Osteocyte (in vitro differentiated cells): ENCODE data around the gene KCNIP4. TPM values are rescaled to one million over a fixed set of nuclear protein-coding genes. Genes with fewer than 3 reads are reported as not detected.

ENCODE experiments used
- DNase-seq: peaks from one replicate; pipeline ENCODE4 v3.0.0; 2021; ENCODE audit warnings: mixed read lengths; ENCODE audit not compliant: unreplicated experiment; ENCODE audit errors: extremely low spot score
- H3K27ac Mint-ChIP-seq: one replicate; pipeline ENCODE4 v1.8.0; 2021; ENCODE audit warnings: mild to moderate bottlenecking, mixed read lengths; ENCODE audit not compliant: unreplicated experiment
- H3K27me3 Mint-ChIP-seq: one replicate; pipeline ENCODE4 v1.8.0; 2021; ENCODE audit warnings: mixed read lengths; ENCODE audit not compliant: unreplicated experiment
- H3K36me3 Mint-ChIP-seq: one replicate; pipeline ENCODE4 v1.8.0; 2021; ENCODE audit warnings: mixed read lengths; ENCODE audit not compliant: unreplicated experiment
- H3K4me1 Mint-ChIP-seq: one replicate; pipeline ENCODE4 v1.8.0; 2021; ENCODE audit warnings: mixed read lengths; ENCODE audit not compliant: unreplicated experiment
- H3K4me3 Mint-ChIP-seq: one replicate; pipeline ENCODE4 v1.8.0; 2021; ENCODE audit warnings: mild to moderate bottlenecking, moderate library complexity, mixed read lengths; ENCODE audit not compliant: unreplicated experiment
- H3K9me3 Mint-ChIP-seq: one replicate; pipeline ENCODE4 v1.8.0; 2021; ENCODE audit warnings: mixed read lengths; ENCODE audit not compliant: unreplicated experiment
- total RNA-seq: library from RNA; stranded (reverse); gene quantifications from 2 replicates; pipeline ENCODE4 v1.2.1, GENCODE V29; 2021
- TF ChIP-seq, protein P1 (sequence below): fragments of 200-600 bp; sonication (generic); IDR thresholded peaks from 2 replicates; pipeline ENCODE4 v1.5.0; 2021; ENCODE audit warnings: antibody characterized with exemption, mild to moderate bottlenecking, moderate library complexity

The KCNIP4 gene
- total RNA-seq, 1 donor from 2014 or later, result 0.24 TPM

DNA sequence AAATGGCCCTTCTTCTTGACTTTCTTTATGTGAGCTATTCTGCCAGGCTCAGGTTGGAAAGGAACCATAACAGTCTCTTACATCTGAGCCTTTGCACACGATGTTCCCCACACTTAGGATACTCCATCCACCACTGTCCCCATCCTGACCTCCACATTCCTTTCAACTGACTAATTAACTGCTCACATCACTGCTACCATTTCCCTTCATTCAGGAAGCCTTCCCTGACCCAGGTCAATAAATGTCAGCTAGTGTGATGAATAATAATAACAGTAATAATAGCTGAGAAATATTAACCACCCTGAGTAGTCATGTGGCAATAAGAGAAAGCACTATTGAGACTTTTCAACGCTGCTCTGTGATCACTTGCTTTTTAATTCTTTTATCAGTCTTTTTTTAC, 291.7 kb downstream of the KCNIP4 start:
- H3K4me1 Mint-ChIP-seq, result no peaks in the 10 kb centered on the region
- no peak overlapping the region for H3K4me3 Mint-ChIP-seq
- TF ChIP-seq, protein P1, sequence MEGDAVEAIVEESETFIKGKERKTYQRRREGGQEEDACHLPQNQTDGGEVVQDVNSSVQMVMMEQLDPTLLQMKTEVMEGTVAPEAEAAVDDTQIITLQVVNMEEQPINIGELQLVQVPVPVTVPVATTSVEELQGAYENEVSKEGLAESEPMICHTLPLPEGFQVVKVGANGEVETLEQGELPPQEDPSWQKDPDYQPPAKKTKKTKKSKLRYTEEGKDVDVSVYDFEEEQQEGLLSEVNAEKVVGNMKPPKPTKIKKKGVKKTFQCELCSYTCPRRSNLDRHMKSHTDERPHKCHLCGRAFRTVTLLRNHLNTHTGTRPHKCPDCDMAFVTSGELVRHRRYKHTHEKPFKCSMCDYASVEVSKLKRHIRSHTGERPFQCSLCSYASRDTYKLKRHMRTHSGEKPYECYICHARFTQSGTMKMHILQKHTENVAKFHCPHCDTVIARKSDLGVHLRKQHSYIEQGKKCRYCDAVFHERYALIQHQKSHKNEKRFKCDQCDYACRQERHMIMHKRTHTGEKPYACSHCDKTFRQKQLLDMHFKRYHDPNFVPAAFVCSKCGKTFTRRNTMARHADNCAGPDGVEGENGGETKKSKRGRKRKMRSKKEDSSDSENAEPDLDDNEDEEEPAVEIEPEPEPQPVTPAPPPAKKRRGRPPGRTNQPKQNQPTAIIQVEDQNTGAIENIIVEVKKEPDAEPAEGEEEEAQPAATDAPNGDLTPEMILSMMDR, result no peak
- no peaks in the 10 kb centered on the region for H3K9me3 Mint-ChIP-seq
- DNase-seq, result no peak
- H3K27me3 Mint-ChIP-seq, result no peaks in the 10 kb centered on the region
- H3K27ac Mint-ChIP-seq, result no peak overlapping the region
- no peaks in the 10 kb centered on the region for H3K36me3 Mint-ChIP-seq

- Mint-ChIP-seq H3K4me1 (no peaks in the 10 kb centered on the region), H3K27me3 (no peaks in the 10 kb centered on the region), H3K9me3 (no peaks in the 10 kb centered on the region), H3K36me3 (no peaks in the 10 kb centered on the region), H3K4me3 (no peak overlapping the region), H3K27ac (no peak overlapping the region)
- no peak for DNase-seq
- TF ChIP-seq, protein P1, result no peak
These were observed 293.5 kb downstream of the KCNIP4 start for GRCh38 chr4:21655031-21655430.

- Mint-ChIP-seq H3K27ac (no peak overlapping the region), H3K36me3 (no peaks in the 10 kb centered on the region)
- TF ChIP-seq, protein P1, result no peak
These were observed 295.9 kb downstream of the KCNIP4 start for GRCh38 chr4:21652508-21653231.

DNA sequence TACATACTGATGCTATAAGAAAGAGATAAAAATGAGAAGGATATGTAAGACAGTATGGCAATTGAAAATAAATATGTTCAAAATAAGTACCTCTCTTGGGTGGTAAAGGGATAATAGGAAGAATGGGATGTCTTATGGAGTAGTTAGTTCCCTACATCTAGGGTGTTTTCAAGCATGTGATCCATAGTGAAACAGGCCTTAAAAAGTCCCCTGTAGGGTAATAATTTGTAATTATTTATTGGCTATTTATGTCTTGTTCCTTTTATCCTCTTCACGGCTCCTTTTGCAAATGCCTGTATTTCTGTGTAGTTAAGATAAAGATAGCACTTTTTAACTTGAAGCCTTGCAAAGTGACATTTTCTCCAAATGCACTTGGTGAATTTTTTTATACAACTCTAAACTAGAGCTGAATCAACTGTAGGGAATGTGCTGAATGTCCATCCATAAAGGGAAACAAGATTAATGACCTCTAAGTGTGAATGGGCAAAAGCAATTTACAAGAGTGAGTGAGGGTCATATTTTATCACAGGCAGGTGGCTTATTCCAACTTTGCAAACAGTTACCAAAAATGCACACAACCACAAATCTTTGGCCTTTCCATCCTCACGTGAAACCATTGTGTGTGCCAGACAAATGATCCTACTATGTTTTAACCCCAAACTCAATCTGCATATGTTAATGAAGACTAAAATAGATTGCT, 299.0 kb downstream of the KCNIP4 start:
- TF ChIP-seq, protein P1, result no peak
- no peak for DNase-seq
- Mint-ChIP-seq H3K9me3 (no peaks in the 10 kb centered on the region), H3K27me3 (no peaks in the 10 kb centered on the region), H3K4me3 (no peak overlapping the region), H3K4me1 (no peaks in the 10 kb centered on the region), H3K36me3 (no peaks in the 10 kb centered on the region), H3K27ac (no peak overlapping the region)

More at GRCh38 chr4:21652508-21653231, 295.9 kb downstream of the KCNIP4 start:
- no peak overlapping the region for H3K4me3 Mint-ChIP-seq
- H3K9me3 Mint-ChIP-seq, result no peaks in the 10 kb centered on the region
- no peaks in the 10 kb centered on the region for H3K4me1 Mint-ChIP-seq
- no peaks in the 10 kb centered on the region for H3K27me3 Mint-ChIP-seq
- no peak for DNase-seq

GRCh38 chr4:21645776-21646175, 302.8 kb downstream of the KCNIP4 start:
- Mint-ChIP-seq H3K27me3 (no peaks in the 10 kb centered on the region), H3K9me3 (no peaks in the 10 kb centered on the region), H3K4me1 (no peaks in the 10 kb centered on the region), H3K4me3 (no peak overlapping the region), H3K27ac (no peak overlapping the region), H3K36me3 (no peaks in the 10 kb centered on the region)
- TF ChIP-seq, protein P1, result no peak
- no peak for DNase-seq
